DOHH2 (cell line): Measurements from ENCODE around the gene SPATA6.
"Not testable (repeated sequence)": the region's sequence is repeated elsewhere in the genome, so short reads cannot be mapped to it uniquely, and the experiment has no call there.

Source experiments
- EZH2phosphoT487 ChIP-seq: fragments of 200-600 bp; sonication (generic); IDR thresholded peaks from 2 replicates; pipeline ENCODE4 v1.6.1; 2017; ENCODE audit warnings: borderline replicate concordance, mild to moderate bottlenecking, antibody characterized with exemption, low read length, moderate library complexity, mixed read lengths
- TF ChIP-seq, protein P1 (sequence below): fragments of 200-600 bp; sonication (generic); IDR thresholded peaks from one replicate; pipeline ENCODE4 v1.5.1; 2014; ENCODE audit warnings: antibody characterized with exemption, mild to moderate bottlenecking, low read depth, low read length; ENCODE audit not compliant: poor library complexity, severe bottlenecking

DNA sequence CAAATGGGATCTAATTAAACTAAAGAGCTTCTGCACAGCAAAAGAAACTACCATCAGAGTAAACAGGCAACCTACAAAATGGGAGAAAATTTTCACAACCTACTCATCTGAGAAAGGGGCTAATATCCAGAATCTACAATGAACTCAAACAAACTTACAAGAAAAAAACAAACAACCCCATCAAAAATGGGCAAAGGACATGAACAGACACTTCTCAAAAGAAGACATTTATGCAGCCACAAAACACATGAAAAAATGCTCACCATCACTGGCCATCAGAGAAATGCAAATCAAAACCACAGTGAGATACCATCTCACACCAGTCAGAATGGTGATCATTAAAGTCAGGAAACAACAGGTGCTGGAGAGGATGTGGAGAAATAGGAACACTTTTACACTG is 189.7 kb downstream of the SPATA6 start:
- TF ChIP-seq, protein P1, sequence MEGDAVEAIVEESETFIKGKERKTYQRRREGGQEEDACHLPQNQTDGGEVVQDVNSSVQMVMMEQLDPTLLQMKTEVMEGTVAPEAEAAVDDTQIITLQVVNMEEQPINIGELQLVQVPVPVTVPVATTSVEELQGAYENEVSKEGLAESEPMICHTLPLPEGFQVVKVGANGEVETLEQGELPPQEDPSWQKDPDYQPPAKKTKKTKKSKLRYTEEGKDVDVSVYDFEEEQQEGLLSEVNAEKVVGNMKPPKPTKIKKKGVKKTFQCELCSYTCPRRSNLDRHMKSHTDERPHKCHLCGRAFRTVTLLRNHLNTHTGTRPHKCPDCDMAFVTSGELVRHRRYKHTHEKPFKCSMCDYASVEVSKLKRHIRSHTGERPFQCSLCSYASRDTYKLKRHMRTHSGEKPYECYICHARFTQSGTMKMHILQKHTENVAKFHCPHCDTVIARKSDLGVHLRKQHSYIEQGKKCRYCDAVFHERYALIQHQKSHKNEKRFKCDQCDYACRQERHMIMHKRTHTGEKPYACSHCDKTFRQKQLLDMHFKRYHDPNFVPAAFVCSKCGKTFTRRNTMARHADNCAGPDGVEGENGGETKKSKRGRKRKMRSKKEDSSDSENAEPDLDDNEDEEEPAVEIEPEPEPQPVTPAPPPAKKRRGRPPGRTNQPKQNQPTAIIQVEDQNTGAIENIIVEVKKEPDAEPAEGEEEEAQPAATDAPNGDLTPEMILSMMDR = not testable (repeated sequence)
- not testable (repeated sequence) for TF ChIP-seq EZH2phosphoT487
